Brain microvascular endothelial cell (primary cell): Measurements from ENCODE around the gene TMEM82.

ENCODE experiments used
- DNase-seq: peaks from one replicate; pipeline ENCODE4 v3.0.0-alpha.2; 2020
- H3K27ac ChIP-seq: fragments of 250-450 bp; sonication (Bioruptor Pico); 2 replicates; pipeline ENCODE4 v1.5.1; 2020; ENCODE audit warnings: mild to moderate bottlenecking, moderate library complexity
- H3K27me3 ChIP-seq: fragments of 250-450 bp; sonication (Bioruptor Pico); replicated peaks from 2 replicates; pipeline ENCODE4 v1.5.1; 2020; ENCODE audit warnings: mild to moderate bottlenecking
- H3K36me3 ChIP-seq: fragments of 250-450 bp; sonication (Bioruptor Pico); replicated peaks from 2 replicates; pipeline ENCODE4 v1.5.1; 2020; ENCODE audit warnings: mild to moderate bottlenecking
- H3K4me3 ChIP-seq: 2 replicates; pipeline ENCODE4 v1.5.1; 2011; ENCODE audit warnings: low read depth, mild to moderate bottlenecking, control low read depth, low read length, moderate library complexity
- in situ Hi-C: cut with HindIII; loops from 2 replicates; pipeline ENCODE4 v1.10.0; 2017; ENCODE audit warnings: low sequenced_read_pairs, low pct_ligation_motif_present
- TF ChIP-seq, protein P1 (sequence below): IDR thresholded peaks from 2 replicates; pipeline ENCODE4 v1.5.1; 2011; ENCODE audit warnings: low read depth, mild to moderate bottlenecking, moderate library complexity, low read length, control low read depth, inconsistent platforms; ENCODE audit errors: missing control alignments

TMEM82 gene

DNA sequence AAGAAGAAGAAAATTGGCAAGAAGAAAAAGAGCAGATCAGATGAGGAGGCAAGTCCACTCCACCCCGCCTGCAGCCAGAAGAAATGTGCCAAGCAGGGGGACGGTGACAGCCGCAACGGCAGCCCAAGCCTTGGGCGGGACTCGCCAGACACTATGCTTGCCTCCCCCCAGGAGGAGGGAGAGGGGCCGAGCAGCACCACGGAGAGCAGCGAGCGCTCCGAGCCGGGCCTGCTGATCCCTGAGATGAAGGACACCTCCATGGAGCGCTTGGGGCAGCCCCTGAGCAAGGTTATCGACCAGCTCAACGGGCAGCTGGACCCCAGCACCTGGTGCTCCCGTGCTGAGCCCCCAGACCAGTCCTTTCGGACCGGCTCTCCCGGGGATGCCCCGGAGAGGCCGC is 15.3 kb upstream of the TMEM82 start:
- in situ Hi-C loops: no loop called here
- Histone ChIP-seq H3K36me3 (peaks cover 47% of the 10 kb centered on the region), H3K27me3 (no peaks in the 10 kb centered on the region), H3K4me3 (no peak overlapping the region), H3K27ac (no peak overlapping the region)
- TF ChIP-seq, protein P1, sequence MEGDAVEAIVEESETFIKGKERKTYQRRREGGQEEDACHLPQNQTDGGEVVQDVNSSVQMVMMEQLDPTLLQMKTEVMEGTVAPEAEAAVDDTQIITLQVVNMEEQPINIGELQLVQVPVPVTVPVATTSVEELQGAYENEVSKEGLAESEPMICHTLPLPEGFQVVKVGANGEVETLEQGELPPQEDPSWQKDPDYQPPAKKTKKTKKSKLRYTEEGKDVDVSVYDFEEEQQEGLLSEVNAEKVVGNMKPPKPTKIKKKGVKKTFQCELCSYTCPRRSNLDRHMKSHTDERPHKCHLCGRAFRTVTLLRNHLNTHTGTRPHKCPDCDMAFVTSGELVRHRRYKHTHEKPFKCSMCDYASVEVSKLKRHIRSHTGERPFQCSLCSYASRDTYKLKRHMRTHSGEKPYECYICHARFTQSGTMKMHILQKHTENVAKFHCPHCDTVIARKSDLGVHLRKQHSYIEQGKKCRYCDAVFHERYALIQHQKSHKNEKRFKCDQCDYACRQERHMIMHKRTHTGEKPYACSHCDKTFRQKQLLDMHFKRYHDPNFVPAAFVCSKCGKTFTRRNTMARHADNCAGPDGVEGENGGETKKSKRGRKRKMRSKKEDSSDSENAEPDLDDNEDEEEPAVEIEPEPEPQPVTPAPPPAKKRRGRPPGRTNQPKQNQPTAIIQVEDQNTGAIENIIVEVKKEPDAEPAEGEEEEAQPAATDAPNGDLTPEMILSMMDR: no peak
- no peak for DNase-seq

DNA sequence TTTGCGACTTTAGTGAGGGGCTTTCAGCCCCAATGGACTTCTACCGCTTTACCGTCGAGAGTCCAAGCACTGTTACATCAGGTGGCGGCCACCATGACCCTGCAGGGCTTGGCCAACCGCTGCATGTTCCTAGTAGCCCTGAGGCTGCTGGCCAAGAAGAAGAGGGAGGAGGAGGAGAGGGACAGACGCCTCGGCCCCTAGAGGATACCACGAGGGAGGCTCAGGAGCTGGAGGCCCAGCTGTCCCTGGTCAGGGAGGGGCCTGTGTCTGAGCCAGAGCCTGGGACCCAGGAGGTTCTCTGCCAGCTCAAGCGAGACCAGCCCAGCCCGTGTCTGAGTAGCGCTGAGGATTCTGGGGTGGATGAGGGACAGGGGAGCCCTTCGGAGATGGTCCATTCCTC is 14.9 kb upstream of the TMEM82 start:
- in situ Hi-C loops: no loop called here
- TF ChIP-seq, protein P1: no peak
- H3K4me3 ChIP-seq: no peak overlapping the region
- no peaks in the 10 kb centered on the region for H3K27me3 ChIP-seq
- no peak for DNase-seq
- H3K36me3 ChIP-seq: peaks cover 51% of the 10 kb centered on the region
- H3K27ac ChIP-seq: no peak overlapping the region

DNA sequence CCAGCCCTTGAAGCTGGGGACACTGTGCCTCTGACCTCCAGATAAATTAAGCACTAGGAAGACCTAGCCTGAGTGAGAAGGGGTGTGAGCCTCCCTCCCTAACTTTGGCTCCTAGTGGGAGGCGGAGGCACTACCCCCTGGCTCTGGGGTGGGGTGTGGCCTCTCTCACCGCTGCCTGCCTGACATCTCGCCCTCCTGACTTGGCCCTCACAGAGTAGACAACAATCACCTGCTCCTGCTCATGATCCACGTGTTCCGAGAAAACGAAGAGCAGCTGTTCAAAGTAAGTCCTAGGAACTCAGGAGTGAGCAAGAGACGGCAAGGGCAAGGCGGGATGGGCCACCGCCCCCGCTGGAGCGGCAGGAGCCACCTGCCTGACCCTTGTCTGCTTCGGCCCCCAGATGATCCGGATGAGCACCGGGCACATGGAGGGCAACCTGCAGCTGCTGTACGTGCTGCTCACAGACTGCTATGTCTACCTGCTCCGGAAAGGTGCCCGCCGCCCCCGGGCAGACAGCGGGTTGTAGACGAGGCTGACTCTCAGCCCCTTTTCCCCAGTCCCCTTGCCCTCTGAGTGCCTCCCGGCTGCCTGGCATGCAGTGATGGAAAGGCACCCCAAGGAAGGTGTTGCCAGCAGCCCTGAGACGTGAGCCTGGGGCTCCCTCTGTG is 14.3 kb upstream of the TMEM82 start:
- Histone ChIP-seq H3K27me3 (no peaks in the 10 kb centered on the region), H3K27ac (no peak overlapping the region), H3K4me3 (no peak overlapping the region), H3K36me3 (peaks cover 53% of the 10 kb centered on the region)
- TF ChIP-seq, protein P1: no peak
- no peak for DNase-seq
- in situ Hi-C loops: no loop called here

DNA sequence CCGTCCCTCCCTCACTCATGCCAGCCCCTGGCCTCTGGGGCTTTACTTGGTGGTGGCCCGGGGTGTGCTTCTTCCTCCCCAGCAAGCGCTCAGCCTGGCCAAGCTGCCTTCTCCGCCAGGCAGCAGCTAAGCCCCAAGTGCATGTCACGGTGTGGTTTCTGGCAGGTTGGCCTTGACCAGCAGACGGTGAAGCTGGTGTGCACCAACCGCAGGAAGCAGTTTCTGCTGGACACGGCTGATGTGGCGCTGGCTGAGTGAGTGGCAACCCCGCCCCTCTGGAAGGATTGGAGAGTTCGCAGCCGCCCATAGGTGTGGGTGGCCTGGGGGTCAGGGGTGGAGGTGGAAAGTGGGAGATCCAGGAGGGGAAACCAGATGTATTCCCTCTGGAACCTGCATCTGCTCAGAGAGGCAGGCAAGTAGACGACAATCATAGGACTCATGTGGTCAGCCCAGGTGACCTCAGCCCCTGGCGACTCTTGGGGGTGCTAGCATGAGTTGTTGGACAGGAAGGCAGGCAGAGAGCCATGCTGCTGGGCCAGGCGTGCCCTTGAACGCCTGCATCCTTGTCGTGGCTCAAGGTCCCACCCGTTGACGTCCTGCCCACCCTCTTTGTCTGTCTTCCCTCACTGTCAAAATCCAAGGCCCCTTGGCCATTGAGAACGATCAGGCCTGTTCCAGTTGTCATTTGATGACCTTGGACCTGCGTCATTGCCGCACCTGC is 13.2 kb upstream of the TMEM82 start:
- H3K4me3 ChIP-seq: no peak overlapping the region
- no peaks in the 10 kb centered on the region for H3K27me3 ChIP-seq
- TF ChIP-seq, protein P1: no peak
- peaks cover 62% of the 10 kb centered on the region for H3K36me3 ChIP-seq
- no peak overlapping the region for H3K27ac ChIP-seq
- in situ Hi-C loops: no loop called here
- no peak for DNase-seq

DNA sequence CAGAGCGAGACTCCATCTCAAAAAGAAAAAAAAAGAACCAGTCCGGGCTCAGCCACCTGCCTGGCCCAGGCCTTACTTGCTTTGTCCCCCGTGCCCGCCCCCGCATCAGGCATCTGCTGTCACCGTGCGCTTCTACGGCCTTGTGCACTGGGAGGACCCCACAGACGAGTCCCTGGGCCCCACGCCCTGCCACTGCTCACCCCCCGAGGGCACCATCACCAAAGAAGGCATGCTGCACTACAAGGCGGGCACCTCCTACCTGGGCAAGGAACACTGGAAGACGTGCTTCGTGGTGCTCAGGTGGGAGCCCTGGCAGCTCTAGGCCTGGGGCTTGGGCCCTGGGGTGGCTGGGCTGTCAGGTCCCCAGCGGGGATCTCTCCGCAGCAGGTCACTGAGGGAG is 11.9 kb upstream of the TMEM82 start:
- in situ Hi-C loops: no loop called here
- no peak overlapping the region for H3K4me3 ChIP-seq
- no peak for DNase-seq
- TF ChIP-seq, protein P1: no peak
- peaks cover 67% of the 10 kb centered on the region for H3K36me3 ChIP-seq
- no peaks in the 10 kb centered on the region for H3K27me3 ChIP-seq
- no peak overlapping the region for H3K27ac ChIP-seq
